KMS-11 (cell line): Measurements from ENCODE around the gene CFAP46.

Experiments used
- H2AFZ ChIP-seq: fragments of 200-600 bp; sonication (generic); 2 replicates; pipeline ENCODE4 v1.6.1; 2016; ENCODE audit warnings: antibody characterized with exemption, mixed run types, low read depth
- H3K27ac ChIP-seq: fragments of 200-600 bp; sonication (generic); 2 replicates; pipeline ENCODE4 v1.6.1; 2016; ENCODE audit warnings: mild to moderate bottlenecking, mixed run types
- H3K27me3 ChIP-seq: fragments of 200-600 bp; sonication (generic); 2 replicates; pipeline ENCODE4 v1.6.1; 2017; ENCODE audit warnings: mild to moderate bottlenecking, low read depth, mixed run types, moderate library complexity; ENCODE audit not compliant: insufficient read depth
- H3K36me3 ChIP-seq: fragments of 200-600 bp; sonication (generic); 2 replicates; pipeline ENCODE4 v1.6.1; 2017; ENCODE audit warnings: mild to moderate bottlenecking, mixed run types; ENCODE audit not compliant: insufficient read depth
- H3K4me1 ChIP-seq: fragments of 200-600 bp; sonication (generic); 2 replicates; pipeline ENCODE4 v1.6.1; 2016; ENCODE audit warnings: mild to moderate bottlenecking, low read depth, mixed run types; ENCODE audit not compliant: poor library complexity, severe bottlenecking
- H3K4me2 ChIP-seq: fragments of 200-600 bp; sonication (generic); 2 replicates; pipeline ENCODE4 v1.7.0; 2016; ENCODE audit warnings: mild to moderate bottlenecking, mixed run types
- H3K4me3 ChIP-seq: fragments of 200-600 bp; sonication (generic); IDR thresholded peaks from 2 replicates; pipeline ENCODE4 v1.6.1; 2017; ENCODE audit warnings: low read depth, low read length, mixed read lengths; ENCODE audit not compliant: insufficient read depth
- H3K79me2 ChIP-seq: fragments of 200-600 bp; sonication (generic); 2 replicates; pipeline ENCODE4 v1.6.1; 2016; ENCODE audit warnings: low read depth, mixed run types; ENCODE audit not compliant: insufficient read depth
- H3K9ac ChIP-seq: fragments of 200-600 bp; sonication (generic); 2 replicates; pipeline ENCODE4 v1.6.1; 2016; ENCODE audit warnings: mild to moderate bottlenecking, mixed run types
- H4K20me1 ChIP-seq: fragments of 200-600 bp; sonication (generic); 2 replicates; pipeline ENCODE4 v1.6.1; 2016; ENCODE audit warnings: mild to moderate bottlenecking, mixed run types; ENCODE audit not compliant: insufficient read depth
- TF ChIP-seq, protein P1 (sequence below): fragments of 200-600 bp; sonication (generic); conservative IDR thresholded peaks from 2 replicates; pipeline ENCODE4 v1.6.1; 2017; ENCODE audit warnings: low read depth, mild to moderate bottlenecking, antibody characterized with exemption, low read length, moderate library complexity, mixed read lengths

Gene CFAP46

DNA sequence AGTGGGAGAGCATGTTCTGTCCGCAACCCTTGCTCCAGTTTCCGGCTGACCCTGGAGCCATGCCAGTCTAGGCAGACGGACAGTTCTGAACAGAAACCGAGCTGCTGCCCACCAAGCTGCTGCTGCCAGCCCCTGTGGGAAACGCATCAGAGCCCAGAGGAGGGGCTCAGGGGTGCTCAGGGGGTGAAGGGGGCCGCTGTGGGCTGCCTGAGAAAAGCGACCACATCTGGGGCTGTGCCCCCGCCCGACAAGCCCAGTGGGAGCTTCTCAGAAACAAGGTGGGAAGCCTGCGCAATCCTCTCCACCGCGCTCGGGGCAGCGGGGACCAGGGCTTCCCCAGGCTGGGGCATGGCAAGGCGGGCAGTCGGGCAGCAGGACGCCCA is 38.8 kb upstream of the CFAP46 start:
- Histone ChIP-seq H3K79me2 (no peaks in the 10 kb centered on the region), H4K20me1 (no peaks in the 10 kb centered on the region), H3K4me2 (no peak overlapping the region), H2AFZ (no peak overlapping the region), H3K27ac (no peak overlapping the region), H3K36me3 (no peaks in the 10 kb centered on the region), H3K4me1 (no peaks in the 10 kb centered on the region), H3K27me3 (peaks cover 26% of the 10 kb centered on the region; the same call in 1 of the 2 replicates), H3K4me3 (no peak overlapping the region), H3K9ac (no peak overlapping the region)
- TF ChIP-seq, protein P1, sequence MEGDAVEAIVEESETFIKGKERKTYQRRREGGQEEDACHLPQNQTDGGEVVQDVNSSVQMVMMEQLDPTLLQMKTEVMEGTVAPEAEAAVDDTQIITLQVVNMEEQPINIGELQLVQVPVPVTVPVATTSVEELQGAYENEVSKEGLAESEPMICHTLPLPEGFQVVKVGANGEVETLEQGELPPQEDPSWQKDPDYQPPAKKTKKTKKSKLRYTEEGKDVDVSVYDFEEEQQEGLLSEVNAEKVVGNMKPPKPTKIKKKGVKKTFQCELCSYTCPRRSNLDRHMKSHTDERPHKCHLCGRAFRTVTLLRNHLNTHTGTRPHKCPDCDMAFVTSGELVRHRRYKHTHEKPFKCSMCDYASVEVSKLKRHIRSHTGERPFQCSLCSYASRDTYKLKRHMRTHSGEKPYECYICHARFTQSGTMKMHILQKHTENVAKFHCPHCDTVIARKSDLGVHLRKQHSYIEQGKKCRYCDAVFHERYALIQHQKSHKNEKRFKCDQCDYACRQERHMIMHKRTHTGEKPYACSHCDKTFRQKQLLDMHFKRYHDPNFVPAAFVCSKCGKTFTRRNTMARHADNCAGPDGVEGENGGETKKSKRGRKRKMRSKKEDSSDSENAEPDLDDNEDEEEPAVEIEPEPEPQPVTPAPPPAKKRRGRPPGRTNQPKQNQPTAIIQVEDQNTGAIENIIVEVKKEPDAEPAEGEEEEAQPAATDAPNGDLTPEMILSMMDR = no peak

DNA sequence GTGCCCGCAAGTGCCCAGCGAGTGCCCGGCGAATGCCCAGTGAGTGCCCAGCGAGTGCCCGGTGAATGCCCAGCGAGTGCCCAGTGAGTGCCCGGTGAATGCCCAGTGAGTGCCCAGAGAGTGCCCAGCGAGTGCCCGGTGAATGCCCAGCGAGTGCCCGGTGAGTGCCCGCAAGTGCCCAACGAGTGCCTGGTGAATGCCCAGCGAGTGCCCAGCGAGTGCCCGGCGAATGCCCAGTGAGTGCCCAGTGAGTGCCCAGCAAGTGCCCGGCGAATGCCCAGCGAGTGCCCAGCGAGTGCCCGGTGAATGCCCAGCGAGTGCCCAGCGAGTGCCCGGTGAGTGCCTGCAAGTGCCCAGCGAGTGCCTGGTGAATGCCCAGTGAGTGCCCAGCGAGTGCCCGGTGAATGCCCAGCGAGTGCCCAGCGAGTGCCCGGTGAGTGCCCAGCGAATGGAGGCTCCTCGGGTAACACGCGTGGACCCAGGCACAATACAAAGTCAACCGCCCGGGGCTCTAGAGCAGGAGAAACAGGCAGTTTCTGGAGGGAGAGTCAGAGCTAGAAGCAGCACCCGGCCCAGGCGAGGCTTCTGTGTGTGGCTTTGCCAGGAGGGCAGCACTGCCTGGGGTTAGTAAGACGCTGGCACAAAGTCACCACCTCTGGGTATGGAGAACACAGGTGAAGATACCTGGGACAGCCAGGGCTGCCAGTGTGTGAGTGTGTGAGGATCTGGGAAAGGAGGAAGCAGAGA is 38.2 kb upstream of the CFAP46 start:
- Histone ChIP-seq H4K20me1 (no peaks in the 10 kb centered on the region), H3K4me3 (no peak overlapping the region), H3K79me2 (no peaks in the 10 kb centered on the region), H3K27ac (no peak overlapping the region), H3K36me3 (no peaks in the 10 kb centered on the region), H3K4me2 (no peak overlapping the region), H3K4me1 (no peaks in the 10 kb centered on the region), H3K27me3 (peaks cover 26% of the 10 kb centered on the region; the same call in 1 of the 2 replicates), H3K9ac (no peak overlapping the region), H2AFZ (no peak overlapping the region)
- TF ChIP-seq, protein P1 = no peak

GRCh38 chr10:132979491-132980425 is 37.4 kb upstream of the CFAP46 start:
- TF ChIP-seq, protein P1 = no peak
- Histone ChIP-seq H3K4me1 (no peaks in the 10 kb centered on the region), H3K36me3 (no peaks in the 10 kb centered on the region), H3K79me2 (no peaks in the 10 kb centered on the region), H3K4me2 (no peak overlapping the region), H3K27me3 (peaks cover 26% of the 10 kb centered on the region; the same call in 1 of the 2 replicates), H3K27ac (no peak overlapping the region), H4K20me1 (no peaks in the 10 kb centered on the region), H3K4me3 (no peak overlapping the region), H2AFZ (no peak overlapping the region), H3K9ac (no peak overlapping the region)

- Histone ChIP-seq H3K36me3 (no peaks in the 10 kb centered on the region), H2AFZ (no peak overlapping the region), H3K27ac (no peak overlapping the region), H4K20me1 (no peaks in the 10 kb centered on the region), H3K4me1 (no peaks in the 10 kb centered on the region), H3K4me3 (no peak overlapping the region), H3K79me2 (no peaks in the 10 kb centered on the region), H3K4me2 (no peak overlapping the region), H3K9ac (no peak overlapping the region), H3K27me3 (peaks cover 21% of the 10 kb centered on the region; the same call in 1 of the 2 replicates)
- TF ChIP-seq, protein P1 = no peak
Measured at GRCh38 chr10:132978542-132978941, 36.2 kb upstream of the CFAP46 start.
